ENCODE data around the gene KRT85.
"Not testable (repeated sequence)": the region's sequence is repeated elsewhere in the genome, so short reads cannot be mapped to it uniquely, and the experiment has no call there.

Gene KRT85

DNA sequence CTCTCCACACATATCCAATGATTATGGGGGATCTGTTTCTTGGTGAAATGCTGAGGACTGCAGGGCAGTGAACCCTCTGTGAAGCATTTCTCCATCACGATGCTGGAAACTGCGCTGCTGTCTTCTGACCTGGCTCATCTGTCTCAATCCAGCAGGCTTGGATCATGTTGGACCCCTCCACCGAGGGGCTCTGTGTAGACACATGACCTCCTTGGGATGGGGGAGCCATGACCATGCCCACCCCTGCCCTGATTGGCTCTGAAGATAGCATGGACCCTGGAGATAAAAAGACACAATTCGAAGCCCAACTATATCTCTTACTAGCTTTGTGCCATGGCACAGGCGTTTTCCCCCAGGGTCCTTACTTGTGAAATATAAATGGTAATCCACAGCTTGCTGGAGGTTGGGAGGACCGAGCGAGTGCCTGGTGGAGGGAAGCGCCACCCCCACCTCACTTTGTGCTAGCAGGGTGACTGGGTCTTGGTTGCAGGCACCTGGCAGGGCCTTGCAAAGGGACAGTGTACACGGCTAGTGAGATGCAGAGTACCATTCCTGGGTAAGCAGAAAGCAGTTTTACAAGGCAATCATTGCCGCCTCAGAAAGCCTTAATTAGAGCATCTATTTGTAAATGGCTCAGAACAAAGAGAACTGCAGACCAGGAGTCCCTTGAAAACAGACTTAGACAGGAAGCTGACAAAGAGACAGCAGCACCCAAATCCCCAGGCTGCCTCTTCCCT, 43.7 kb downstream of the KRT85 start:
- no peak for DNase-seq (ENCODE audit: low spot score)

DNA sequence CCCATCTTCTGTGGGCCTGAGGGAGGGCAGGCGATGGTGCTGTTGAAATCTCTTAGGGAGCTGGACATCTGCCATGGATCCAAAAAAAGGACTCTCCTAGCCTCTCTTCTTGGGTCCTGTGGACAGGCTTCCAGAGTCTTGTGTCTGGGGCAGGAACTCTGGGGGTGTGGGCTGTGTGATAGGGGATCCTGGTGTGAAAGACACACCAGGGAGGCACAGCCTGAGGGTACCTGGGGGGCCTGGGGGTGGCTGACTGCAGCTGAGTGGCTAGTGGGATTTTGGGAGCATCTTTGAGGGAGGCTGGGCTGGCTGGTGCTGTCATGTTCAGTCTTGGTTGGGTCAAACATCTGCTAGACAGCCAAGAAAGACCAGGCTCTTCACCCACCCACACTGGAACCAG, 44.3 kb downstream of the KRT85 start:
- DNase-seq (ENCODE audit: low spot score) = no peak

DNA sequence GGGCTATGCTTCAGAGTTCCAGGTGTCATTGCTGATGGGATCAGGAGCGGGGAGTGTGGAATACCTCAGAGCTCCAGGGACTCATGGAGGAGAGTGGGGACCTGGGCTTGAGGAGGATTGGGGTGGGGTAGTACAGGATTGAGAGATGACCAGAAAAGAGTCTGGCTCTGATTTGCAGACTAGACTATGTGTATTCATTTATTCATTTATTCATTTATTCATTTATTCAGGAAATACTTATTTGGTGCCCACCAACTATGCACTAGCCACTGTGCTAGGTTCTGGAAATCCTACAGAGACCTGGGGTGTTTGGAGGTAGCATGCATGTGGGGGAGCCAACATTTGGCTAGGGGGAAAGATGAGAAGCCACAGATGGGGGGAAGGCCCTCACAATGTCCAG, 45.2 kb downstream of the KRT85 start:
- no peak for DNase-seq (ENCODE audit: low spot score)

DNA sequence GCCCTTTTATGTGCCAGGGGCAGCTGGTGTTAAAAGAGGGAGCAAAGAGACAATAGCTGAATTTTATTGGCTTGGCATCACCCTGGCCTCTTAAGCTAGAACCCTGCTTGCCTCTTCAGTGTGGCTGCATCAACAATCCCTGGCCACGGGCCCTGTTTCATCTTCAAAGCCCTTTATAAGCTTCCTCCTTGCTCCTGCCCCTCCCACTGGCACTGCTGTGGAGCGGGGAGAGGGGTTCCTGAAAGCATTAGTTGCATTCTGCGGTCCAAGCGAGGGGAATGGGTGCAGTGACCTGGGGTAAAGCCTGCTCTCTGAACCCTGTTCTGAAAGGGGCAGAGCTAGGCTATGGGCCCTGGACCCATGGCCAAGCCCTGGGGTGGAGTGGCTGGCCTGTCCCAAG, 45.9 kb downstream of the KRT85 start:
- DNase-seq (ENCODE audit: low spot score) = no peak

DNA sequence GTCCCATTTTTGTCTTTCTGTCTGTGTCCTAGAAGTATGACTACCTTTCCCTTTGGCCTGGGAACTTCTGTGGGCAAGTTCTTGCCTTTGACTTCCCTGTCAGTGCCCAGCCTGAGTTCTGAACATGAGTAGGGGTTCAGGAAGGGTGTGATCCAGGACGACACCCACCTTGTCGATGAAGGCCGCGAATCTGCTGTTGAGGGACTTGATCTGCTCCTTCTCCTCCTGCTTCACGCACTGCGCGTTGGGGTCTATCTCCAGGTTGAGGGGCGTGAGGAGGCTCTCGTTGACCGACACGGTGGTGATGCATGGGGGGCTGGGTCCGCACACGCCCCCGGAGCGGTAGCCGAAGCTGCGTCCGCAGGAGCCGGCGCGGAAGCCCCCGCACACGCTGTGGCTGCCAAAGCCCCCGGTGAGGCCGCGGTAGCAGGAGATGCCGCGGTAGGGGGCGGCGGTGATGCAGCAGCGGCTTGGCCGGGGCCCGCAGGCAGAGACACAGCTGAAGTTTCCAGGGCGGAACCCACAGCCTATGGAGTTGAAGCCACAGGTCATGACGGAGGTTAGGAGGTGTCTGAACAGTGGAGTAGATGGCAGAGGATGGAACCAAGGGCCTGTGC, 46.4 kb downstream of the KRT85 start, which contains the start of gene KRT83:
Gene KRT83 (minus strand): TSS at position 615 of the 617 bp plus-strand sequence. CDS start 63 bp downstream, at position 552.
- DNase-seq (ENCODE audit: low spot score) = no peak

DNA sequence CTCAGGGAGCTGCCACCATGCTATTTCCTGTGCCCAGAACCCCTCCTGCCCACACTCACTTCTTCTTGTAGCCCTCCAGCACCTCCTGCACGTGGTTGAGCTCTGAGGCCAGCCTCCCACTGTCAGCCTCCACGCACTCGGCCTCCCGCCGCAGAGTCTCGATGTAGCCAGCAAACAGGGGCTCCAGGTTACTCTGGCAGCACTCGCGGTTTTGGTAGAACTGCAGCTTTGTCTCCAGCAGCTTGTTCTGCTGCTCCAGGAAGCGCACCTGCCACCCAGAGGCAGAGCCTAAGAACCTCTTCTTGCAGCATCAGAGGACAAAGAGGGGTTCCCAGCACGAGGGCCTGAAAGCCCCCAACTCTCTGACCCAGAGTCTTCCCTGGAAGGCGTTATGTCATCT, 48.2 kb downstream of the KRT85 start:
- no peak for DNase-seq (ENCODE audit: low spot score)

DNA sequence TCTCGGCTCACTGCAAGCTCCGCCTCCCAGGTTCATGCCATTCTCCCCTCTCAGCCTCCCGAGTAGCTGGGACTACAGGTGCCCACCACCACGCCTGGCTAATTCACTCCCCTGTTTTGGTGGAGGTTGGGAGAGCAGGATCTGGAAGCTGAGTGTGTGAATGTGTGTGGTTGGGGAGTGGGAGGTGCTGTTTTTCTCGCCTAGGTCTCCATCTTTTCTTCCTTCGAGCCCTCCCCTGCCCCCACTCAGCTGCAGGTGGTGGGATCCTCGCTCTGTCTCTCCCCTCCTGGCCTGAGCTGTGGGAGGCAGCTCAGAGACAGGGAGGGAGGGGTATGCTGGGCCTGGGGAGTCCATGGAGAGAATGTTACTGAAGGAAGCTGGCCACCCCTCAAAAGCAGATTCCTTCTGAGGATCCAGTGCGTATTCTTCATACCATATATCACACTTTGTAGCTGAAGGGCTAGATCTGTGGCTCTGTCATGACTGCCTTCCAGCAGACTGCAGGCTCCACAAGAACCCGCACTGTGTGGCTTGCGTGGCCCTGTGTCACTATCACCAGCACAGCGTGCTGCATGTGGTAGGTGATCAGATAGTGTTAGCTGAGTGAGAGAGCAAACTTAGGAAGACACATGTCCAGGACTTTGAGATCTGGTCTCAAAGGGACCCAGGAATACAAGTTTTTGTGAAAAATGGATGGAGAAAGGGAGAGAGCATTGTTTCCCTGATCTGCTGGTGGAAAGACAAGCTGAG, 48.9 kb downstream of the KRT85 start:
- DNase-seq (ENCODE audit: low spot score) = no peak

DNA sequence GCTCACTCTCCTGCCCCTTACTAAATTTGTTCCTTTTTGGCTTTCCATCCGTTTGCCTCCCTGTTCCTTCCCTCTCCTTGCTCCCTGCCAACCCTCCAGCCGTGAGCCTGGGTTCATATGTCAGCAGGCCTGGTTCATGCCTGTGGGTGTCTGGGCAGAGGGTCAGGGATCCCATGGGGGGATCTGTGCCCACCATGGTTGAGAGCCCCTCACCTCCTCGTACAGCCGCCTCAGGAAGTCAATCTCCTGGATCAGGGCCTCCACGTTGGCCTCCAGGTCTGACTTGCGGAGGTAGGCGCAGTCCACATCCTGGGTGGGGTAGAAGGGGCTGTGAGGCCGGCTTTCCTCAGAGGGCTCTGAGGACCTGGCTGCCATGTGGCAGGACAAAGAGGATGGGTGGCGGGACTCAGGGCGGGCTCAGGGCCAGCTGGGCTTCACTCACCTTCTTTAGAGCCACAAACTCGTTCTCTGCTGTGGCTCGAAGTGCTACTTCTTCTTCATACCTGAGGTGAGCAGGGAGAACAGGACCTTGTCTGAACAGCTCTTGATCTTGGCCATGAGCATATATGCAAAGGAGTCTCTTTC, 49.7 kb downstream of the KRT85 start:
- no peak for DNase-seq (ENCODE audit: low spot score)

DNA sequence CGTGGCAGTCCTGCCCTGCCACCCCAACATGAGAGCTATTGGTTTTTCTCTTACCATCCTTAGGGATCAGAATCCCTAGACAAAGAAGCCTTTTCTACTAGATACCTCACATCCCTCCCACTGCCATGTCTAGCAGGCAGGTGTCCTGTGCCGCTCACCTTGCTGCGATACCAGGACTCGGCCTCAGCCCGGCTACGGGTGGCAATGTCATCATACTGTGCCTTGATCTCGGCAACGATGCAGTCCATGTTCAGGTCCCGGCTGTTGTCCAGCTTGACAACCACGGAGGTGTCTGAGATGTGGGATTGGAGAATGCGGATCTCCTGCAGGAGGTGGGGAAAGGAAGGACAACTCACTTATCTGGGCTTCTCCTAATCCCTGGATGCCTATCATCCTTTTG, 50.6 kb downstream of the KRT85 start:
- DNase-seq (ENCODE audit: low spot score) = no peak

DNA sequence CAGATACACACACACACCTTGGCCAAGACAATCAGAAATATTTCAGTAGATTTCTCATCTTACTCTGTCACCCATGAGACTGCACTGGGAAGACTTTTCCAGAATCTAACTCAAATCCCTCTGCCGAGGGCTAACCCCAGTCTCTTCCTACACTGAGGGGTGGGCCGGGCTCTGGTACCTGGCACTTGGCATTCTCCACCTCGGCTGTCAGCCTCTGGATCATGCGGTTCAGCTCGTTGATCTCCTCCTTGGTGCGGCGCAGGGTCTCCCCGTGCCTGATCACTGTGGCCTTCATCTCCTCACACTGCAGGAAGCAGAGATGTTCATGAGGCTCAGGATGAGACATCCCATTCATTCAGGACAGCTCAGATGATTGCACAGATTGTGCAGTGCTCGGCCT, 51.0 kb downstream of the KRT85 start:
- no peak for DNase-seq (ENCODE audit: low spot score)

DNA sequence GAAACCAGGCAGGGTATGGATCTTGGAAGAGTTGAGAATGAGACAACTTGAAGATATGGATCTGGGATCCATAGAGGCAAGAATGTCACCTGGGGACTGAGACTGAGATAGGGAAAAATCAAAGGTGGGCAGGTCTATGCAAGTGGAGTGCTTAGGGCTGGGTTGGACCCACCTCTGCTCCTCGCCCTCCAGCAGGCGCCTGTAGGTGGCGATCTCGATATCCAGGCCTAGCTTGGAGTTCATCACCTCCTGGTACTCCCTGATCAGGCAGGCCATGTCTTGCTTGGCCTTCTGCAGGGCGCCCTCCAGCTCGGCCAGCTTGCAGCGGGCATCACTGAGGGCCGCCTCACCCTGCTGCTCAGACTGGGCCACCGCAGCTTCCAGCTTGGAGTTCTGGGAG, 51.6 kb downstream of the KRT85 start:
- DNase-seq (ENCODE audit: low spot score) = not testable (repeated sequence)

DNA sequence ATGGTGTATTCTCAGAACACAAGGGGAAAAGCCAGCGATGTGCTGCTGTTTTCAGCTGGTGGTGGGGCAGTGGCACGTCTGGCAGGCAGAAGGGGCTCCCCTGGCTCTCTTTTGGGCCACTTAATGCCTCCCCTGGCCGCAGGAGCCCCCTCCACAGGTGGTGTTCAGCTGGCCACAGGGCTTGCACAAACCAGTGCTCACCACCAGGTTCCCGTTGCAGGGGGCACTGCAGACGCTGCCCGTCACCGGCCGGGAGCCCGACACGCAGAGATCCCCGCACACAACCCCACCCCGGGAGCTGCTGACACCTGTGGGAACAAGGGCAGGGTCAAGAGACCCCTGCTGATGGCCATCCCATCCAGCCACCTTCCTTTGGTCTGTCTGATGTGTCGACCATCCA, 52.8 kb downstream of the KRT85 start:
- no peak for DNase-seq (ENCODE audit: low spot score)

DNA sequence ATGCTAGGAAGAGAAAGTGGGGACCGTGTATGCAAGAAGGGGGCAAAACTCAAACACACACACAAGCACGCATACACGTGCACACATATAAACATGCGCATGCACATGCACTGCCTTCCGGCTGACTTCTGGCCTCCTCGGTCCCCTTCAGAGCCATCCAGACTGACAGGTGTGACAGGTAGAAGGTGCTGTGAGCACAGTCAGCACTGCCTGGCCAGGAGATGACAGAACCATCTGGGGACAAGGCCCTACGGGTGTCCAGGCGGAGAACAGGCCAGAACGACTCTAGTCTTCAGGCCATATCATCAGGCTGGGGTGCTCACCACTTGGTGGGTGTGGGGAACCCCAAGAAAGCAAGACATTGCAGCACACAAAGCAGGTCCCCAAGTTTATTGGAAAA, 53.4 kb downstream of the KRT85 start:
- no peak for DNase-seq (ENCODE audit: low spot score)

DNA sequence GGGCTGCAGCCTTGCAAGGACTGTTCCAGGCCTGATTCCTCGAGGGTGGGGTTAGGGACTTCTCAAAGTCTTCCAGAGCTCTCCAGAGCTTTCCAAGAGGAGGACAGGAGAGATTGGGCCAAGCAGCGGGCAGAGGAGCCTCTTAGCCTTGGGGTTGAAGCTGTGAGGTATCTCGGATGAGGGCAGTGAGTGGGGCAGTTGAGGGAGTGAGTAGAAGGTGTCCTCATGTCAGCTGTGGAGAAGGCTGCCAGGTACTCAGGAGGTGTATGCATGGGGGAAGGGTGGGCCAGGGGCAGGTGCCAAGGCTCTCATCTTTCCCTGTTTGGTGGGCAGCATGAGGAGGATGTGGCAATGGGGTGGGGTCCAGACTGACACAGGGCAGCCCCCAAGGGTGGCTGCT, 53.8 kb downstream of the KRT85 start:
- DNase-seq (ENCODE audit: low spot score) = no peak

DNA sequence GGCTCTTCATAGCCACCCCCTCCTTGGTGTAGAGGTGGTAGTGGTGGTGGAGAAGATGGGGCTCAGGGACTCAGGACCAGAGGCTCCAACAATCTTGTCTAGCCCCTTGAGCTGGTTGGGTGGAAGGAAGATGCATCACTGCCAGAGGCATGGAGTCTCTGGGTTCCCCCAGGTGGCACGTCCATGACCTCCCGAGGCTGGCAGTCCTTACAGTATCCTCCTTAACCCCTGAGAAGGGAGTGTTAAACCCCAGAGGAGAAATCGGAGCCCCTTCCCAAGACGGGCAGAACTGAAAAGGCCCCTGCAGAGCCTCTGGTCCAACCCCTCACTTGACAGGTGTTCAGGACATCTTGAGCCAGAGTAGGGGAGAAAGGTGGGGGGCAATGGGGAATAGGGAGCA, 55.2 kb downstream of the KRT85 start:
- no peak for DNase-seq (ENCODE audit: low spot score)

DNA sequence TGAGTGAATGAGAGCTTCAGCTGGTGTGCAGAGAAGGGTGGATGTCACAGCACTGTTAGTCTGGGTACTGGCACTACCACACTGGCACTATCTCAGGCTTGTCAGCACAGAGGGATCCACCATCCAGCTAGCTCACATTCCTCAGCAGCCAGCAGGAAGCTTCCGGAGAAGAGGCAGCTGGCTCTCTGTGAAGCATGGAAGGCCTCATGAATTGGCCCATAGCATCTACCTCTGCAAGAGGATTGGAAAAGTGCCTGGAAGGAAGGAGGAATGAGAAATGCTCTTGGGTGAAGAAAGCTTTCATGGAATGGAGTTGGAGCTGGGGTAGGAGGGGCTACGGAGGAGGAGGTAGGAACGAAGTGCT, 56.0 kb downstream of the KRT85 start:
- no peak for DNase-seq (ENCODE audit: low spot score)

DNA sequence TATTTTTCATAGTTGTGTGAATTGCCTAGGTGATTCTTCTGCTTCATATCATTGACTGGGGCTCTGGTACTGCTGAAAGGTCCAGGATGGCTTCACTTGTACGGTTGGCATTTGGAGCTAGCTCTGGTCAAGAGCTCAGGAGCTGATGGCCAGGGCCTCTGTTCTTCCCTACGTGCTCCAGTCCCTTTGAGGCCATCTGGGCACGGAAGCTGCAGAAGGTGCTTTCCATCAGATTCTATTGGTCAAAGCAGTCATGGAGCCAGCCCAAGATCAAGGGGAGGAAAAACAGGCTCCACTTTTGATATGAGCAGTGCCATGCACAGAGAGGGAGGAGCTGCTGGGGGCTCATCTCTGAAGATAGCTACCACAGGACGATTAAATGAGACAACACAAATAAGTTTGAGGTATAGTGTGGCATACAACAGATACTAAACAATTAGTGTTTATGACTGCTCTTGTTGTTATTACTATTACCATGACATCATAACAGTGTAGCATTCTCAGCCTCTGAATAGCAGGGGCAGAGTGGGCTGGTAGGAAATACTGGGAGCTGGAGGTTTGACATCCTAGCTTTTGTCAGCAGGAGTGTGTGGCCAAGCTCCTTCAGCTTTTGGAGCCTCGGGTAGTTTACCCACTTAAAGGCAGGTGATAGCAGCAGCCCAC, 56.5 kb downstream of the KRT85 start:
- DNase-seq (ENCODE audit: low spot score) = no peak
